HG03097 (cell line): ENCODE results near the gene CDHR2.

Experiments used
- ATAC-seq: cut with Tn5 transposase; IDR thresholded peaks from one replicate; pipeline ENCODE4 v1.9.1; 2021; ENCODE audit not compliant: unreplicated experiment, low FRiP score

Gene CDHR2

DNA sequence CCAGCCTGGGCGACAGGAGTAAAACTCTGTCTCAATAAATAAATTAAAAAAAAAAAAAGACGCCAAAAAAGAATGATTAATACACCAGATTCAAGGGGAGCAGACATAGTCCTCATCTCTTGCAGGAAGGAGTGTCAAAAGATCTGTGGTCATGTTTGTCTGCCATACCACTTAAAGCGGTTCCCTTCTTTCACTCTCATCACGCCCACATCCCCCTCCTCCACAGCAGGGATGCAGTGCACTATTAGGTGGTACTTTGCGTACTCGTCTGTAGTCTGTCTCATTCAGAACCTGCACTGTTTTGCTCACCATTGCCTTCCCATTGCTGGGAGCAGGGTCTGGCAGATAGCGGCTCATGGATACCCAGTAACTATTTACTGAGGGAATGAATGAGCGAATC lies 11.2 kb downstream of the CDHR2 start:
- ATAC-seq: no peak

DNA sequence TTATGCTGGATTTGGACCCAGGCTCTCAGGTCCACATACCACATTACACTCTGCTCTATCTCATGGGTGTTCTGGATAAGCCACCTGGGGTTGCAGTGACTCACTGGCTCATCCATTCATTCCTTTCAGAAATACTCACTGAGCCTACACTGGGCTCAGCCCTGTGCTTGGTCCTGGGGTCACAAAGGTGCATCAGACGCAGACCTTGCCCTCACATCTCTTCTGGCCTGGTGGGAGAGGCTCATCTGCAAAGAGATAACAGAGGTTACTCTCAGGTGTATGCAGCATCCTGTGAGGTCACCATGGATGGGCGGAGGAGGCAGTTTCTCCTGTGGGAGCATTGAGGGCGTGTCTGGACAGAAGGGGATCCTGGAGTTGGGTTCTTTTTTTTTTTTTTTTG lies 12.1 kb downstream of the CDHR2 start:
- no peak for ATAC-seq

DNA sequence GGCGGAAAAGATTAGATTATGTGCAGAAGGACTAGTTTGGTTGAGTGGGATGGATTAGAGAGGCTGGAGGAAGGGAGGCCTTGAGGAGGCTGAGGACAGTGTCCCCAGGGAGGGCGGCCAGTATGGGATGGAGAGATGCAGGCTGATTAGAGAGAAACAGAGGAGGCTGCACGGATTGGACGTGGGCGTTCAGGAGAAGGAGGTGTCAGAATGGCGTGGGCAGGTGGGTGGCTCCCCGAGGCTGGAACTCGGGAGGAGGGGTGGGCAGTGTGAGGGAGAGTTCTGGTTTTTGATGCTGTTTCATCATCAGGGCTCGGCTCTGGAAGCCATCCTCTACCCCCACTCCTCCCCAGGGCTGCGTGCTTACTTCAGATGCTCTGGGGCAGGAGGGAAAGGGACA lies 13.0 kb downstream of the CDHR2 start:
- no peak for ATAC-seq

DNA sequence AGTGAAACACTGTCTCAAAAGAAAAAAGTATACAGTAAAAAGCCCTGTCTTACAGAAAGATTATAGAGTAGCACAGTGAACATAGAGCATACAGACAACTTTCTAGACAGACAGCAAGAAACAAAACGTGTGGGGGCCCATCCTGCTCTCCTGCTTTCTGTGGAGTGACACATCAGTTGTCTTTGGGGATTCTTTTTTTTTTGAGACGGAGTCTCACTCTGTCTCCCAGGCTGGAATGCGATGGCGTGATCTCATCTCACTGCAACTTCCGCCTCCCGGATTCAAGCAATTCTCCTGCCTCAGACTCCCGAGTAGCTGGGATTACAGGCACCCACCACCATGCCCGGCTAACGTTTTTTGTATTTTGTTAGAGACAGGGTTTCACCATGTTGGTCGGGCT lies 14.9 kb downstream of the CDHR2 start:
- no peak for ATAC-seq

DNA sequence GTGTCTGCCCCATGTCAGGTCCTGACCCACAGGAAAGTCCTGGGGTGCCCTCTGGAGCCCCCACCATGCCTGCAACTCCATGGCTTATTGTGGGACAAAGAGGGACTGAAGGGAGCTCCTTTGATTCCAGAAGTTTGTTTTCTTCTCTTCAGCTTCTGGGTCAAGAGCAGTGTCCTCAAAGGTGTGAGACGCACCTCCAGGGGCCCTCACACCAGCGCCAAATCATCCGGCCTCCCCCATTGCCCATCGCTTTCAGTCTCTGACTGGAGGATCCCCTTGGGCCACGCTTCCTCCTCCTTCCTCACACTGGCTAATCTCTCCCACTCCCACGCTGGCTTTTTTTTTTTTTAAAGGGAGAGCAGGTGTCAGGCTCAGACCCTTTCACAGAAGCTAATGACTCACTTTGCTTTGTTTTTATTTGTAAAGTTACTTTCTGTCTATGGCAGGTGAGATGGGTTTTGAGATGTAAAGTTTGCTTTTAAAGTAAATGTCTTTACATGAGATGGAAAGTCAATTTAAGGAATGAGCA lies 16.7 kb downstream of the CDHR2 start:
- no peak for ATAC-seq

DNA sequence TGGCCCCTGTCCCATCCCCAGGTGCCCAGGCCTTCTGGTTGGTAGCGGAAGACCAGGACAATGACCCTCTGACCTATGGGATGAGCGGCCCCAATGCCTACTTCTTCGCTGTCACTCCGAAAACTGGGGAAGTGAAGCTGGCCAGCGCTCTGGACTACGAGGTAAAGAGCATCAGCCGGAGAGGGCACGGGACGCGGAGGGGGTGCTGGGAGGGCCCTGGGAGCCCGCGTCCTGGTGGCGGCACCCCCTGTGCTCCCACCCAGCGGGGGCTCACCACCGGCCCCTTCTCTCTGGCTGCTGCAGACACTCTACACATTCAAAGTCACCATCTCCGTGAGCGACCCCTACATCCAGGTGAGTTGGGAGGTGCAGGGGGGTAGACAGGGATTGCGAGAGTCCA lies 19.5 kb downstream of the CDHR2 start:
- ATAC-seq: no peak

DNA sequence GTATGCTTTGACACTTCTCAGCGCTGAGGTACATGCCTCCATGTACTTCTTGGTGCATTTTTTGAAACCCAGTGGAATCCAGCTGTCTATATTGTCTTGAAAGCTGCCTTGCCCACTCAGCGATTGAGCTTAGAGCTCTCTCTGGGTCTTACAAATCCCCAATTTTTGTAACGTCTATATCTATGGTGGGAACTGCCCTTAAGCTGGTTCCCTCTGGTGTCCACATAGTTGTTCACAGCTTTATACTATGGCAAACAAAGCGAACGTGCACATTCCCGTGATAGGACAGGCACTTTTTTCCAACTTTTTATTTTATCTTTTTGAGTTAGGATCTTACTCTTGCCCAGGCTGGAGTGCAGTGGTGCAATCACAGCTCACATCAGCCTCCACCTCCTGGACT lies 20.9 kb downstream of the CDHR2 start:
- no peak for ATAC-seq

DNA sequence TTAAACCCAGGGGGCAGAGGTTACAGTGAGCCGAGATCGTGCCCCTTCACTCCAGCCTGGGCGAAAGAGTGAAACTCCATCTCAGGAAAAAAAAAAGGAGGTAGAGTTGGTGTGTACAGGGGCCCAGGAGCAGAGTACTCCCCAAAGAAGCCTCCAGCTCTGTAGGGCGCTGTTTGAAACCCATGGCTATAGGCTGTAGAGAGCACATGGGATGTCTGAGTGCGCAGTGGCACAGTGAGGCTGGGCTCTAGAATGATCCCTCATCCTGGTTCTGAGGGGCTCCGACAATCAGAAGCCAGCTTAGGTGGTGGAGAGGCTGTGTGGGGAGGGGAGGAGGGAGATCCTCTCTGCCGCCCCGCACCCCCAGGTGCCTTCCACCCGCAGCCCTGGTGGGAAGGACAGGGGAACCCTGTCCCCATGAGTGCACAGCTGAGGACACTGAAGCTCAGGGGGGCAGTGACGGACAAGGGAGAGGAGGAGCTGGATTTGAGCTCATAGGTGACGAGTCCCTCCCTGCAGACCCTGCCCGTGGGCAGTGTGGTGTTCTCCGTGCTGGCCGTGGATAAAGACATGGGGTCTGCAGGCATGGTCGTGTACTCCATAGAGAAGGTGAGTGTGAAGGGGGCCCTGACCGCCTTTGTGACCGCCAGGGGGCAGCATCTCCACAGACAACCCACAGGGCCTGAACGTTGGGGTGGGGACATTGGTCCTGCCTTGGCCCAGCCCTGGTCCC lies 24.6 kb downstream of the CDHR2 start:
- ATAC-seq: no peak

DNA sequence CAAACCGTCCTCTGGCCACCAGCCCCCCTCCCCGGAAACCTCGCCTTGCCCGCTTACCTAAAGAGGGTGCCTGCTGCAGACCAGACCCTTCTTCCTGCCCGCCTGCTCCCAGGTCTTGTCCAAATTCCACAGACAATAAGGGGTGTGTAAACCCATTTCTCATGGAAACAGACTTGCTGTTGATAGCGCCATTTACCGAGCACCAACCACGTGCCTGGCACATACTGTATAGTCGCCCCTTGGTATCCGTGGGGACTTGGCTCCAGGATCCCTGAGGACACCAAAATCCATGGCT lies 25.1 kb downstream of the CDHR2 start:
- no peak for ATAC-seq

DNA sequence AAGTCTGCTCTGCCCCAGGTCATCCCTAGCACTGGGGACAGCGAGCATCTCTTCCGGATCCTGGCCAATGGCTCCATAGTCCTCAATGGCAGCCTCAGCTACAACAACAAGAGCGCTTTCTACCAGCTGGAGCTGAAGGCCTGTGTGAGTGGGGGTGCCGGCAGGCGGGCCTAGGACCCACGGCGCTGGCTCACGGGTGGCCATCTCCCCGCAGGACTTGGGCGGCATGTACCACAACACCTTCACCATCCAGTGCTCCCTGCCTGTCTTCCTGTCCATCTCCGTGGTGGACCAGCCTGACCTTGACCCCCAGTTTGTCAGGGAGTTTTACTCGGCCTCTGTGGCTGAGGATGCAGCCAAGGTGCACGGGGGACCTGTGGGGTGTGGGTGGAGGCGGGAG lies 25.9 kb downstream of the CDHR2 start:
- ATAC-seq: no peak

DNA sequence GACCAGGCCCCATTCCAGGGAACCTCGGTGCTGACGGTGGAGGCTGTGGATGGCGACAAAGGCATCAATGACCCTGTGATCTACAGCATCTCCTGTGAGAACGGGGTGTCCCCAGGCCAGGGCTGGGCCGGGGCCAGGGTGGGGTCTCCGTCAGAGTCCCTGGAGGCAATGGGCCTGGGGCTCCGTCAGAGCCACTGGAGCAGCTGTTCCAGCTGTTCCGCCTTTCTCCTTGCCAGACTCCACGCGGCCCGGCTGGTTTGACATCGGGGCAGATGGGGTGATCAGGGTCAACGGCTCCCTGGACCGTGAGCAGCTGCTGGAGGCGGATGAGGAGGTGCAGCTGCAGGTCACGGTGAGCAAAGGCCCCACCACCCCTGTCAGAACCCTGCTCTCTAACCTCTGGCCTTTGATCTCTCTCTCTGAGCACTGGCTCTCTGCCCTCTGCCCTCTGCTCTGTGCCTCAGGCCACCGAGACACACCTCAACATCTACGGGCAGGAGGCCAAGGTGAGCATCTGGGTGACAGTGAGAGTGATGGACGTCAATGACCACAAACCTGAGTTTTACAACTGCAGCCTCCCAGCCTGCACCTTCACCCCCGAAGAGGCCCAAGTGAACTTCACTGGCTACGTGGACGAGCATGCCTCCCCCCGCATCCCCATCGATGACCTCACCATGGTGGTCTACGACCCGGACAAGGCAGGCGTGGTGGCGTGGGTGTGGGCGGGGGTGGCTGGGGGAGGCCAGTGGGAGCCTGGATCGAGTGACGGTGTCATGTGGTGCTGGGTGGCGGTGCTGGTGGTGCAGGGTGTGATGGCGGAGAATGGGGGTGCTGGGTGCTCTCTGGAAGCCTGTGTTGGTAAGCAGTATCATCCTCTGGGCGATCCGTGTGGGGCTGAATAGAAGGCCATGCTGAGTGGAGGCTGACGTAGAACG lies 26.6 kb downstream of the CDHR2 start:
- ATAC-seq: no peak

DNA sequence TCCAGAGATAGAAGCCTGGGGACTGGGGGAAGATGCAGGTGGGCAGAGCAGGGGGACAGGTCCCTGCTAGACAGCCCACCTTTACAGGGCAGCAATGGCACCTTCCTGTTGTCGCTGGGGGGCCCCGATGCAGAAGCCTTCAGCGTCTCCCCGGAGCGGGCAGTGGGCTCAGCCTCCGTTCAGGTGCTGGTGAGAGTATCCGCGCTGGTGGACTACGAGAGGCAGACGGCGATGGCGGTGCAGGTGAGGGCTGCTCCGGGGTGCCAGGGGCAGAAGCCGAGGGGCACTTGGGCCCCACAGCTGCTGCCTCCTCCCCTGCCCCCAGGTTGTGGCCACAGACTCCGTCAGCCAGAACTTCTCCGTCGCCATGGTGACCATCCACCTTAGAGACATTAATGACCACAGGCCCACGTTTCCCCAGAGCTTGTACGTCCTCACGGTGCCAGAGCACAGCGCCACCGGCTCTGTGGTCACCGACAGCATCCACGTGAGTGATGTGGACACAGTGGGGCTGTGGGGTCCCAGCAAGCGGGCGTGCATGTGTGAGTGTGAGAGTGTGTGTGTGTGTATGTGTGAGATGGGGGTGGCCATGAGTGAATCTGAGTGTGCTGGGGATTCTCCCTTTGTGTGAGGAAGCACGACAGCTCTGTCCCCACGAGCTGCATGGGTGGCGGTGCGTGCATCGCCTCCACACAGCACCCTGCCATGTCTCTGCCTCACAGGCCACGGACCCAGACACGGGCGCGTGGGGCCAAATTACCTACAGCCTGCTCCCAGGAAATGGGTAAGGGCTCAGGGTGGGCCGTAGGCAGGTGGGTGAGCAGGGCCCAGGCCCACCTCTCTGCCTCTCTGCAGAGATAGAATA lies 28.4 kb downstream of the CDHR2 start:
- no peak for ATAC-seq

DNA sequence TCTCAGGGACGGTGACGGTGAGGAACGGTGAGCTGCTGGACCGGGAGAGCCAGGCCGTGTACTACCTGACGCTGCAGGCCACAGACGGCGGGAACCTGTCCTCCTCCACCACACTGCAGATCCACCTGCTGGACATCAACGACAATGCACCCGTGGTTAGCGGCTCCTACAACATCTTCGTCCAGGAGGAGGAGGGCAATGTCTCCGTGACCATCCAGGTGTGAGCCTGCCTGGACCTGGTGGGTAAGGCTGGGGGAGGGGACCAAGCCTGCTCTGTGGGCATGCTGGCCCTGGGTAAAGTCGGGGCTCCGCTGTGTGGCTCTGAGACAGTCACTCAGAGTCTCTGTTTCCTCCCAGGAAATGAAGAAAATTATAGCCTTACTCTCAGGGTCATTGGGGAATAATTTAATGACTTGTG lies 29.3 kb downstream of the CDHR2 start:
- no peak for ATAC-seq

DNA sequence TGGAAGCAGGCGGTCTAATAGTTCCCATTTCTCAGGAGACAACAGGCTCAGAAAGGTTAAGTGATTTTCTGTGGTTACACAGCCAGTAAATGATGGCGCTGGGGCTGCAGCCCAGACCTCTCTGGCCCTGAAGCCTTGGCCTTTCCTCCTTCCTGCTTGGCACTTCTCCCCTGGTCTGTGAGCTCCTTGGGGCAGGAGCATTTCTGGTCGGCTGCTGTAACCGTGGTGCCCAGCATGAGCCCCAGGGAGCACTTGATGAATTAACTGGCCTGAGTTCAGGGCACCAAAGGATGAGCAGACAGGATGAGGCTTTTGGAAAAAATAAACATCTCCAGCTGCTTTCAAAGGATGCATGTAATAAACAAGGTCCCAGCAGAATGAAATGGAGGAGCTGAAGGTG lies 30.2 kb downstream of the CDHR2 start:
- no peak for ATAC-seq

DNA sequence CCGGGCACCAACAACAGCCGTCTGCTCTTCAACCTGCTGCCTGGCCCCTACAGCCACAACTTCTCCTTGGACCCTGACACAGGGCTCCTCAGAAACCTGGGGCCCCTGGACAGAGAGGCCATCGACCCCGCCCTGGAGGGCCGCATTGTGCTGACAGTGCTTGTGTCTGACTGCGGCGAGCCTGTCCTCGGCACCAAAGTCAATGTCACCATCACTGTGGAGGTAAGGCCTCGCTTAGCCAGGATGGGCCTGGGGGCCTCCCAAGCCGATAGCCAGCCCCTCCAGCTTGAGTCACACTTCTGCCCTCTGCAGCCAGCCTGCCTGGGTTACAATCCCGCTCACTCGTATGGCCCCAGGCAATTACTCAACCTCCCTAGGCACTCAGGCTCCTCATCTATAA lies 32.2 kb downstream of the CDHR2 start:
- no peak for ATAC-seq

DNA sequence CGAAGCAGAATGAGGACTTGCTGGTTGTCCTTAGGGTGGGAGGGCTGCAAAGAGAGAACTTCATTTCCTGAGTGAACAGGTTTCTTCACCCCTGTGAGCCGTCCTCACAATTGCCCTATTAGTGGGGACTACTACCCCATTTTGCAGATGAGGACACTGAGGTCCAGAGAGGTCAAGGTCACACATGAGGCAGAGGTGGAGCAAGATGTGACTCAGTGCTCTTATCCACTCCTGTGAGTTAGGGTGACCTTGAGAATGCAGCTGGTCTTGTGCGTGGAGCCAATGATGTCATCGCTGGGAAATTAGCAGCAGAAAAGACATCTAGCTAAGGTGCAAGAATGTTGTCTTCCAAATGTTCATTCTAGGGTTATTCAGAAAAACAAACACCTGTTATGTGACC lies 33.9 kb downstream of the CDHR2 start:
- ATAC-seq: no peak

DNA sequence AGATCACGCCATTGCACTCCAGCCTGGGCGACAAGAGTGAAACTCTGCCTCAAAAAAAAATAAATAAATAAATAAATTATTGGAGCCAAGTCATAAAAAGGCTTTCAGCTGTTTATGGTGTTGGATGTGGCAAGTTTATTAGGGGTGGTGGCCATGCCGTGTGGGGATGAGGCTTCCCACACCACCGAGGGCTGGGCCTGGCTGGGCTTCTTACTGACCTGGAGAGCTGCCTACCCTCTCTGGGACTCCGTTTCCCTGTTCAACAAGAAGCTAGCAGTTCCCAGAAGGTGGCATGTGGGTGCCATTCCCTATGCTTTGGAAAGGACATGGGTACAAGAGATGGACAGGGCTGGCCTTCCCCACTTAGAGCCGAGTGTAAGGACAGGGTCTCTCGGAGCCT lies 38.3 kb downstream of the CDHR2 start:
- no peak for ATAC-seq

DNA sequence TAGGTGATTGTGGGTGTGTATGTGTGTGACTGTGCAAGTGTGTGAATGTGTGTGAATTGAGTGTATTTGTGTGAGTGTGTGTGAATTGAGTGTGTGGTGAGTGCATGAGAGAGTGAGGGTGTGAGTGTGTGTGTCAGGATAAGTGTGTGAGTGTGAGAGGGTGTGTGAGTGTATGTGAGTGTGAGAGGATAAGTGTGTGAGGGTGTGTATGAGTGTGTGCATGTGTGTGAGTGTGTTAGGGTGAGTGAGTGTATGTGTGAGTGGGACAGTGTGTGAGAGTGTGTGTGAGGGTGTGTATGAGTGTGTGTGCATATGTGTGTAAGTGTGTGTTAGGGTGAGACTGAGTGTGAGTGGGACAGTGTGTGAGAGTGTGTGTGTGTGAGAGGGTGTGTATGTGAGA lies 39.2 kb downstream of the CDHR2 start:
- no peak for ATAC-seq

DNA sequence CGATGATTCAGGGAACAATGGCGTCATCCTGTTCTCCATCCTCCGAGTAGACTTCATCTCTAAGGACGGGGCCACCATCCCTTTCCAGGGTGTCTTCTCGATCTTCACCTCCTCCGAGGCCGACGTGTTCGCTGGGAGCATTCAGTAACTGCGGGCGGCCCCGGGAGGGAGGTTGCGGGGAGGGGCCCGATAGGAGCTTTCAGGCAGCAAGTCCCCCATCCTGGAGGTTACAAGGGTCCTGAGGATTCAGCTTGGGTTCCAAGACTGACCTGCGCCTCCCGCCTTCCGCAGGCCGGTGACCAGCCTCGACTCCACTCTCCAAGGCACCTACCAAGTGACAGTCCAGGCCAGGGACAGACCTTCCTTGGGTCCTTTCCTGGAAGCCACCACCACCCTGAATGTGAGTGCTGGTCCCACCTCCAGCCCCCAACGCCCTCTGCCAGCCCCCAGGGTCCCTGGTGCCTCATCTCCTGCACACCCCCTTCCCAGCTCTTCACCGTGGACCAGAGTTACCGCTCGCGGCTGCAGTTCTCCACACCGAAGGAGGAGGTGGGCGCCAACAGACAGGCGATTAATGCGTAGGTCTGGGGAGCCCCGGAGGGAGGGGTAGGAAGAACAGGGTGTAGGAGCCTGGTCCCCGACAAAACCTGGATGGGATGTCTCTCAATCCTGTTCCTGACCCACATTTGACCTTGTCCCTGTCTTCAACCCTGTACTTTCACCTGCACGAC lies 40.1 kb downstream of the CDHR2 start:
- ATAC-seq: no peak

DNA sequence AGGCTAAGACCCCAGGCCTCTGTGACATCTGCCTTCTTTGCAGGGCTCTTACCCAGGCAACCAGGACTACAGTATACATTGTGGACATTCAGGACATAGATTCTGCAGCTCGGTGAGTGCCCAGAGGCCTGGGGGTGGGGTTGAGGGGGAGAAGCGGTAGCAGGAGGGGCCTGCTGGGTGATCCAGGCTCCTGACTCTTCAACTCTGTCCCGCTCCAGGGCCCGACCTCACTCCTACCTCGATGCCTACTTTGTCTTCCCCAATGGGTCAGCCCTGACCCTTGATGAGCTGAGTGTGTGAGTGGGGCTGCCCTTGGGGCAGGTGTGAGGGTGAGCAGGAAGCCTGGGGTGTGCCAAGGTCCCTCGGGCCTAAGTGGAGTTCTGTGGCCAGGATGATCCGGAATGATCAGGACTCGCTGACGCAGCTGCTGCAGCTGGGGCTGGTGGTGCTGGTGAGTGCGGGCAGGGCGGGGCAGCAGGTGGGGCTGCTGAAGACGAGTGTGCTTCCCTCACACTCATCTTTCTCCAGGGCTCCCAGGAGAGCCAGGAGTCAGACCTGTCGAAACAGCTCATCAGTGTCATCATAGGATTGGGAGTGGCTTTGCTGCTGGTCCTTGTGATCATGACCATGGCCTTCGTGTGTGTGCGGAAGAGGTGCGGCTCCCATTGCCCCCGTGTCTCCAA lies 41.0 kb downstream of the CDHR2 start:
- ATAC-seq: no peak
